H9 (cell line): ENCODE data around the gene CISD1. TPM values are rescaled to one million over a fixed set of nuclear protein-coding genes. Genes with fewer than 3 reads are reported as not detected.

Source experiments
- DNase-seq: peaks from one replicate; pipeline ENCODE4 v3.0.0-alpha.2; 2017
- H2AFZ ChIP-seq: one replicate; pipeline ENCODE4 v1.6.1; 2013; ENCODE audit warnings: mild to moderate bottlenecking, low read length, control low read depth, moderate library complexity
- H2AK5ac ChIP-seq: 2 replicates; pipeline ENCODE4 v1.6.1; 2013; ENCODE audit warnings: low read length, control low read depth, mixed read lengths; ENCODE audit not compliant: insufficient read length
- H2BK120ac ChIP-seq: one replicate; pipeline ENCODE4 v1.6.1; 2013; ENCODE audit warnings: low read depth, mild to moderate bottlenecking, low read length, control low read depth, inconsistent platforms; ENCODE audit not compliant: poor library complexity, severe bottlenecking
- H2BK12ac ChIP-seq: 2 replicates; pipeline ENCODE4 v1.6.1; 2013; ENCODE audit warnings: low read length, control low read depth, mixed read lengths, low read depth; ENCODE audit not compliant: insufficient read length
- H2BK15ac ChIP-seq: 2 replicates; pipeline ENCODE4 v1.6.1; 2013; ENCODE audit warnings: low read depth, low read length, control low read depth
- H2BK20ac ChIP-seq: one replicate; pipeline ENCODE4 v1.6.1; 2013; ENCODE audit warnings: low read depth, mild to moderate bottlenecking, low read length, control low read depth, inconsistent platforms; ENCODE audit not compliant: poor library complexity, severe bottlenecking
- H2BK5ac ChIP-seq: 2 replicates; pipeline ENCODE4 v1.6.1; 2013; ENCODE audit warnings: low read length, control low read depth, mixed read lengths; ENCODE audit not compliant: insufficient read length
- H3K14ac ChIP-seq: 2 replicates; pipeline ENCODE4 v1.6.1; 2013; ENCODE audit warnings: low read length, control low read depth; ENCODE audit not compliant: insufficient read depth
- H3K18ac ChIP-seq: 2 replicates; pipeline ENCODE4 v1.6.1; 2013; ENCODE audit warnings: low read depth, mild to moderate bottlenecking, mixed read lengths, low read length, control low read depth; ENCODE audit not compliant: insufficient read length
- H3K23ac ChIP-seq: 2 replicates; pipeline ENCODE4 v1.6.1; 2013; ENCODE audit warnings: low read length, control low read depth, mixed read lengths, low read depth; ENCODE audit not compliant: insufficient read length
- H3K23me2 ChIP-seq: 2 replicates; pipeline ENCODE4 v1.6.1; 2013; ENCODE audit warnings: low read depth, mild to moderate bottlenecking, mixed read lengths, low read length, control low read depth; ENCODE audit not compliant: insufficient read length, poor library complexity, severe bottlenecking
- H3K27ac ChIP-seq: 2 replicates; pipeline ENCODE4 v1.5.1; 2013; ENCODE audit warnings: low read length, control low read depth, mixed read lengths, low read depth; ENCODE audit not compliant: insufficient read length
- H3K27me3 ChIP-seq: 2 replicates; pipeline ENCODE4 v1.6.1; 2013; ENCODE audit warnings: low read length, control low read depth, inconsistent platforms; ENCODE audit not compliant: insufficient read depth
- H3K4ac ChIP-seq: 2 replicates; pipeline ENCODE4 v1.6.1; 2013; ENCODE audit warnings: low read depth, mild to moderate bottlenecking, control low read depth, inconsistent platforms, low read length, moderate library complexity
- H3K4me1 ChIP-seq: 2 replicates; pipeline ENCODE4 v1.6.1; 2013; ENCODE audit warnings: low read length, control low read depth, inconsistent platforms; ENCODE audit not compliant: insufficient read depth
- H3K4me2 ChIP-seq: 2 replicates; pipeline ENCODE4 v1.6.1; 2013; ENCODE audit warnings: low read length, control low read depth, mixed read lengths; ENCODE audit not compliant: insufficient read length, insufficient read depth
- H3K56ac ChIP-seq: 2 replicates; pipeline ENCODE4 v1.6.1; 2013; ENCODE audit warnings: low read depth, mild to moderate bottlenecking, mixed read lengths, low read length, control low read depth; ENCODE audit not compliant: insufficient read length
- H3K79me1 ChIP-seq: 2 replicates; pipeline ENCODE4 v1.6.1; 2013; ENCODE audit warnings: low read depth, mild to moderate bottlenecking, moderate library complexity, low read length, control low read depth, inconsistent platforms; ENCODE audit not compliant: insufficient read depth, poor library complexity, severe bottlenecking
- H3K79me2 ChIP-seq: 2 replicates; pipeline ENCODE4 v1.6.1; 2013; ENCODE audit warnings: low read length, control low read depth, inconsistent platforms; ENCODE audit not compliant: insufficient read depth
- H3K9ac ChIP-seq: 2 replicates; pipeline ENCODE4 v1.6.1; 2013; ENCODE audit warnings: low read length, control low read depth, mixed read lengths; ENCODE audit not compliant: insufficient read length; ENCODE audit errors: extremely low read depth
- H3K9me3 ChIP-seq: one replicate; pipeline ENCODE4 v1.6.1; 2013; ENCODE audit warnings: low read depth, low read length, inconsistent platforms; ENCODE audit not compliant: control insufficient read depth
- H3T11ph ChIP-seq: one replicate; pipeline ENCODE4 v1.6.1; 2013; ENCODE audit warnings: mild to moderate bottlenecking, low read length, control low read depth, inconsistent platforms
- H4K20me1 ChIP-seq: one replicate; pipeline ENCODE4 v1.6.1; 2013; ENCODE audit not compliant: control insufficient read depth, insufficient read length, insufficient read depth
- H4K5ac ChIP-seq: 2 replicates; pipeline ENCODE4 v1.6.1; 2013; ENCODE audit warnings: low read depth, mild to moderate bottlenecking, mixed read lengths, low read length, control low read depth; ENCODE audit not compliant: insufficient read length
- H4K8ac ChIP-seq: replicated peaks from 2 replicates; pipeline ENCODE4 v1.6.1; 2013; ENCODE audit warnings: low read length, control low read depth, mixed read lengths, low read depth; ENCODE audit not compliant: insufficient read length
- H4K91ac ChIP-seq: 2 replicates; pipeline ENCODE4 v1.6.1; 2013; ENCODE audit warnings: low read depth, mild to moderate bottlenecking, moderate library complexity, mixed read lengths, low read length, control low read depth; ENCODE audit not compliant: insufficient read length
- H3K27ac Mint-ChIP-seq, 3 experiments: 2 replicates in 2 of 3; 3 replicates in 1 of 3; pipeline ENCODE4 v1.8.0; 2020 to 2021; ENCODE audit warnings: mixed read lengths in 3 of 3, mild to moderate bottlenecking in 1 of 3, moderate library complexity in 1 of 3
- H3K27me3 Mint-ChIP-seq: 2 replicates; pipeline ENCODE4 v1.8.0; 2021; ENCODE audit warnings: low read depth, mild to moderate bottlenecking, moderate library complexity, mixed read lengths
- H3K36me3 Mint-ChIP-seq, 3 experiments: 2 replicates in 2 of 3; 3 replicates in 1 of 3; pipeline ENCODE4 v1.8.0; 2020 to 2021; ENCODE audit warnings: low read depth in 3 of 3, mixed read lengths in 3 of 3; ENCODE audit not compliant: insufficient read depth in 1 of 3
- H3K4me1 Mint-ChIP-seq, 2 experiments: 2 replicates each; pipeline ENCODE4 v1.8.0; 2020; ENCODE audit warnings: mixed read lengths in 2 of 2
- H3K4me3 Mint-ChIP-seq, 2 experiments: 2 replicates in 1 of 2; 3 replicates in 1 of 2; pipeline ENCODE4 v1.8.0; 2020 to 2021; ENCODE audit warnings: mild to moderate bottlenecking in 2 of 2, mixed read lengths in 2 of 2, moderate library complexity in 1 of 2
- H3K9me3 Mint-ChIP-seq, 2 experiments: 2 replicates in 1 of 2; 3 replicates in 1 of 2; pipeline ENCODE4 v1.8.0; 2020; ENCODE audit warnings: mild to moderate bottlenecking in 2 of 2, mixed read lengths in 2 of 2, moderate library complexity in 1 of 2
- CTCF ChIP-seq: fragments of 200-600 bp; sonication (generic); conservative IDR thresholded peaks from 3 replicates; pipeline ENCODE4 v1.8.0; 2021; ENCODE audit warnings: antibody characterized with exemption, mild to moderate bottlenecking
- total RNA-seq: library from RNA; stranded (reverse); gene quantifications from 2 replicates; pipeline ENCODE4 v1.2.1, GENCODE V29; 2021

CISD1 gene
- total RNA-seq, 1 experiment from 2014 or later, result 42.0 TPM

- Mint-ChIP-seq H3K9me3 (no peaks in the 10 kb centered on the region), H3K4me3 (no peak overlapping the region), H3K27ac (no peak overlapping the region), H3K27me3 (no peaks in the 10 kb centered on the region), H3K36me3 (no peaks in the 10 kb centered on the region), H3K4me1 (no peaks in the 10 kb centered on the region)
- no peak overlapping the region for H2AFZ ChIP-seq
- no peak overlapping the region for H3K18ac ChIP-seq
- H4K5ac ChIP-seq, result no peak overlapping the region
- H3K79me2 ChIP-seq, result no peaks in the 10 kb centered on the region
- H4K91ac ChIP-seq, result no peak overlapping the region
- no peak for TF ChIP-seq CTCF
- no peak overlapping the region for H2BK20ac ChIP-seq
- H2BK5ac ChIP-seq, result no peak overlapping the region
- H3K4me2 ChIP-seq, result no peak overlapping the region
- no peak overlapping the region for H2BK12ac ChIP-seq
- no peaks in the 10 kb centered on the region for H3K27me3 ChIP-seq
- no peaks in the 10 kb centered on the region for H3K9me3 ChIP-seq
- DNase-seq, result no peak
- no peak overlapping the region for H3K23ac ChIP-seq
- no peak overlapping the region for H2BK120ac ChIP-seq
- no peaks in the 10 kb centered on the region for H3K4me1 ChIP-seq
- no peak overlapping the region for H3T11ph ChIP-seq
- no peaks in the 10 kb centered on the region for H3K23me2 ChIP-seq
- H2BK15ac ChIP-seq, result no peak overlapping the region
- no peak overlapping the region for H3K56ac ChIP-seq
- H2AK5ac ChIP-seq, result no peak overlapping the region
- H3K9ac ChIP-seq, result no peak overlapping the region
- no peaks in the 10 kb centered on the region for H3K79me1 ChIP-seq
- H4K20me1 ChIP-seq, result no peaks in the 10 kb centered on the region
- H3K4ac ChIP-seq, result no peak overlapping the region
- H4K8ac ChIP-seq, result no peak overlapping the region
- H3K27ac ChIP-seq, result no peak overlapping the region
- no peak overlapping the region for H3K14ac ChIP-seq
These were observed 47.9 kb downstream of the CISD1 start for GRCh38 chr10:58316874-58317273.
